ENCODE results near the gene PAOX.
"Not testable (repeated sequence)": the region's sequence is repeated elsewhere in the genome, so short reads cannot be mapped to it uniquely, and the experiment has no call there.

Gene PAOX

GRCh38 chr10:133405272-133405671, 26.2 kb downstream of the PAOX start:
- in situ Hi-C loops (cut with HindIII; ENCODE audit: low sequenced_read_pairs): no loop called here
- TF ChIP-seq CTCF (IDR thresholded peaks at IDR 0.05; ENCODE audit: low read depth, low read length, missing control alignments): no peak
- no peak for DNase-seq (ENCODE audit: low read depth)
- H3K4me3 ChIP-seq (ENCODE audit: low read depth, low read length): no peak overlapping the region

- peak; percentile 12 for DNase-seq (ENCODE audit: low read depth)
- in situ Hi-C loops (cut with HindIII; ENCODE audit: low sequenced_read_pairs): no loop called here
- no peak overlapping the region for H3K4me3 ChIP-seq (ENCODE audit: low read depth, low read length)
- TF ChIP-seq CTCF (IDR thresholded peaks at IDR 0.05; ENCODE audit: low read depth, low read length, missing control alignments): no peak
These were observed 26.9 kb downstream of the PAOX start for GRCh38 chr10:133405844-133406527.

- H3K4me3 ChIP-seq (ENCODE audit: low read depth, low read length): no peak overlapping the region
- no peak for DNase-seq (ENCODE audit: low read depth)
- in situ Hi-C loops (cut with HindIII; ENCODE audit: low sequenced_read_pairs): no loop called here
- no peak for TF ChIP-seq CTCF (IDR thresholded peaks at IDR 0.05; ENCODE audit: low read depth, low read length, missing control alignments)
These were observed 32.7 kb downstream of the PAOX start for GRCh38 chr10:133411523-133412380.

GRCh38 chr10:133412381-133412711, 33.3 kb downstream of the PAOX start:
- DNase-seq (ENCODE audit: low read depth): no peak
- no peak for TF ChIP-seq CTCF (IDR thresholded peaks at IDR 0.05; ENCODE audit: low read depth, low read length, missing control alignments)
- in situ Hi-C loops (cut with HindIII; ENCODE audit: low sequenced_read_pairs): no loop called here
- H3K4me3 ChIP-seq (ENCODE audit: low read depth, low read length): no peak overlapping the region

GRCh38 chr10:133414401-133414800, 35.3 kb downstream of the PAOX start:
- in situ Hi-C loops (cut with HindIII; ENCODE audit: low sequenced_read_pairs): not testable (repeated sequence)

GRCh38 chr10:133415752-133416151, 36.7 kb downstream of the PAOX start:
- H3K4me3 ChIP-seq (ENCODE audit: low read depth, low read length): no peak overlapping the region
- DNase-seq (ENCODE audit: low read depth): no peak
- no peak for TF ChIP-seq CTCF (IDR thresholded peaks at IDR 0.05; ENCODE audit: low read depth, low read length, missing control alignments)
- in situ Hi-C loops (cut with HindIII; ENCODE audit: low sequenced_read_pairs): no loop called here

More at GRCh38 chr10:133414401-133414800, 35.3 kb downstream of the PAOX start:
- not testable (repeated sequence) for DNase-seq (ENCODE audit: low read depth); H3K4me3 ChIP-seq (ENCODE audit: low read depth, low read length)

Data from astrocyte of the cerebellum (primary cell).